Pons (tissue), 1 donor: Measurements from ENCODE around the gene ZNF784.

Experiments
- DNase-seq: peaks from one replicate; pipeline ENCODE4 v3.0.0-alpha.2; 2016; ENCODE audit warnings: low spot score

Gene ZNF784

GRCh38 chr19:55656552-55656951 lies 32.2 kb upstream of the ZNF784 start:
- no peak for DNase-seq

DNA sequence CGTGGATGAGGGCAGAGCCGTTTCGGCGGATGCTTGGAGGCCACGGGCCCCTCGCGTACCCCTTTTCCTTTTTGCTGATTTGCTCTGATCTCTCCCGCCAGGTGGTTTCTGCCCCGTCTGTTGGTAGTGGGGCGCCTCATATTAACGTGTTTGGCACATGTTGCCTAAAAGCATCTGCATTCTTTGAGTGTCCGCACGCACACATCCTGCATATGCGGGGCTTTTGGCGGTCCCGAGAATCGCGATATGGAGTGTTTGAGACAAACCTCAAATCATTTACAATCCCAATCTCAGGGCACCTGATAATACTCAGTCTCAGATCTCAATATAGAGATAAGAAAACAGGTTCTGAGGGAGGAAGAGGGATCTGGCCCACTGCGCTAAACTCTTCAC lies 31.3 kb upstream of the ZNF784 start:
- DNase-seq, result no peak

DNA sequence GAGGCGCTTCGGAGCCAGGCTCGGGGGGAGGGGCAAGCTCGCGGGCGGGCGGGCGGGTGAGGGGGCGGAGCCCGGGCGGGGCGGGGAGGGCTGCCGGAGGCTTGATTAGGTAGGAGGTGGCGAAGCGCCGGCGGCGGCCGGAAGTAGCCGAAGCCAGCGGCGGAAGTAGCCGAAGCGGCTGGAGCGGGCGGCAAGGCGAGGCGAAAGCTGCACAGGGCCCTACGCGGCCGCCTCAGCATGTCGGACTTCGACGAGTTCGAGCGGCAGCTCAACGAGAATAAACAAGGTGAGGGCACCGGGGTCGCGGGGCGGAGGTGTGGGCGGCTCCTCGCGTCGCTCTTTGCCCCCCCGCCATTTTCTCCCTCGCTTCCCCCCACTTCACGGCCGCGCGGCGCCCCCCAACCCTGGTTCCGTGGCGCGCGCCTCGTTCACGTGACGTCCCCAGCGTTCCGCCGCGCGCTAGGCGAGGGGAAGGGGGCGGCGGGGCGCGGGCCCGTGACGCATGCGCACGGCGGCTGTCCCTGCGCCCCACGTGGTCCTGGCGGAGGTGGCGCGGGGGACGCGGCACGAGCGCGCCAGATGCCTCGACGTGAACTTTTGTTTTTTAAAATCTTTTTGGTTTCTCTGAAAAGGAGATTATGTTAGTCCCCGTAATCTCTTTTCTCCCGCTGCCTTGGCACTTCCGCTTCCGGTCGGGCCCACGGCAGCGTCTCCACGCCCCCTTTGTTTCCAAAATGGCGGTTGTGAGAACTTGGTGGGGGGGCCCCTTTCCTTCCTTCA lies 30.7 kb upstream of the ZNF784 start, which contains the start of gene U2AF2:
TSS of gene U2AF2 (plus strand) at position 168 of the 780 bp plus-strand sequence. CDS start at position 238, 70 bp downstream.
- DNase-seq, result peak; percentile 59

DNA sequence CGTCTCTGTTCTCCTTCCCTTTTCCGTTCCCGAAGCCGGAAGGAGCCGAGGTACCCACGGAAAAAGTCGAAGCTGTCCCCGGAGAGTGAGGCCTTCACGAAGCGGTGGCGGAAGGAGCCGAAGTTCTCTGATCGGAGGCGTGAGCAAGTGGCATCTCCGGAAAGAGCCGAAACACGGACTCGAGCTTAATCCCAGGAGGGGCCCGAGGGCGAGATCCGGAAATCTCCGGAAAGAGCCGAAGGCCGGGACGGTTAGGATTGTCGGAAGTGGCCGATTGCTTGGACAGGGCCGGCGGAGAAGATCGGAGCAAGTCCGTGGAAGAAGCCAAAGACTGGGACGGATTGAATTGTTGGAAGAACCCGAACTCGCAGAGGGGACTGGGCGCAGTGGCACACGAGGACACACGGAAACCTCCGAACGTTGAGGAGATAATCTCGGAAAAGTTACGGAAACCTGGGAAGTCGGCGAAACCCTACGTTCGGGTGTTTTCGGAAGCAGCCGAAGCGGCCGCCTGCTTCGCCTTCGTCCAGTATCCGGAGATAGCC lies 30.0 kb upstream of the ZNF784 start:
- DNase-seq, result peak; percentile 100

DNA sequence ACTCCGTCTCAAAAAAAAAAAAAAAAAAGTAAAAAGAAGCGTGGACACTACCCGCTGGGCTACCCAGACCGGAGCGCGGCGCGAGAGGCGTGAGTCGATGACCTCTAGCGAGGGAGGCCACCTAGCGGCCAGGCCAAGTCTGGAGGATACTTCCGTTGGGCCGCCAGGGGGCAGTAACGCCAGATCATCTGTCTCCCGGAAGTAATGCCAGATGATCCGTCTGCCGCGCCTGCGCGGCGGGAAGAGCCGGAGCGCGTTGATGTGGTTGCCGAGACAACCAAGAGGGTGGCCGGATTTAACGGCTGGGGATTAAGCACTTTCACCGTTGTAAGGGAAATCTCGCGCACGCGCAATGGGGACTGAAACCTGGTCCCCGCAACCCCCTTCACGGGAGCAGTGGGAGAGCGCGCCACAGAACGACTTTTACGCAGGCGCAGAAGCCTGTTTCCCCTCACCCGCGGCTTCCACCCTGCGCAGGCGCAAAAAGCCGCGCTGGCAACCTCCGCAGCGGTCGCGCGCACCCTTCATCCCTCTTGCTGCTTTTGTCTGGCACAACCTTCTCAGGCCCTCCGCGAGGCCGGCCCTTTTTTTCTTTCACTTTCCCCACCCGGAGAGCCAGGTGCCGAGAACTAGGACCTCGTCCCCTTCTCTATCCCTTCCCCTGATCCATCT lies 29.4 kb upstream of the ZNF784 start:
- DNase-seq, result peak; percentile 99

GRCh38 chr19:55652311-55653128 lies 28.2 kb upstream of the ZNF784 start:
- DNase-seq, result no peak

DNA sequence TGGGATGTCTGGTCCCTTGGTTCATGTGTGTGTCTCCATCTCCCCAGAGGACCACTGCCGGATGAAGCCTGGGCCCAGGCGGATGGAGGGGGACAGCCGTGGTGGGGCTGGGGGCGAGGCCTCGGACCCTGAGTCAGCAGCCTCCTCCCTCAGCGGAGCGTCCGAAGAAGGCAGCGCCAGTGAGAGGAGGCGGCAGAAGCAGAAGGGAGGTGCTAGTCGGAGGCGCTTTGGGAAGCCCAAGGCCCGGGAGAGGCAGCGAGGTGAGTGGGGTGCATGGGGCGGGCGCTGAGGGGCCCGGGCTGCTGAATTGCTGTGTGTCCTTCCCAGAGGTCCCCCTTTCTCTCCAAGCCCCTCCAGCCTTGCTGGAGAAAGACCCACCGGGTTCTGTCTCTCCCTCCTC lies 26.9 kb upstream of the ZNF784 start:
- DNase-seq, result no peak

DNA sequence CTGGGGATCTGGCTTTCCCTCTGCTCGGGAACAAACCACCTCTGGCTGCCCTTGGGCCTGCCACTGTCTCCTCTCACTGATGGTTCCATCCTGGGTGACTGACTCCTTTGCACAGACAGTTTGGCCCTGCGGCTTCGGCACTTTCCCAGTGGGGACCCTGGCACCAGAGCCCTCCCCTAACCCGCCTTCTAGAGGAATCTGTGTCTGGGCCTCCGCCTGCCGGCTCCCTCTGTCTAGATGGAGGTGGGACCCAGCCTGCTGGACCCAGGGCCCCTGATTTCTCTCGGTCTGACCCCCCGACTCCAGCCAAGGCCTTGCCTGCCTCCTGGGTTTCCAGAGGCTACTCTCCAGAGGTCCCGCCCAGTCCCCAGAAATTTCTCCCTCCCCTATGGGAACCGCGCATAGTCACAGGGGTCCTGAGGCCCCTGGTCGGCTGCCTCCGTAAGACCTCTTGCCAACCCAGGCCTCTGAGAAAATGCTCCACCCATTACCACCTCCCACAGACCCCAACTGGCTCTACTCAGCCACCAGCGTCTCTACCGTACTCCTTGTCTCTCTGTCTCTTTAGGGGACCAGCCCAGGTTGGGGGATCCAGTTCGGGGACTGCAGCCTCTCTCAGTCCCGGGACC lies 26.4 kb upstream of the ZNF784 start:
- no peak for DNase-seq

DNA sequence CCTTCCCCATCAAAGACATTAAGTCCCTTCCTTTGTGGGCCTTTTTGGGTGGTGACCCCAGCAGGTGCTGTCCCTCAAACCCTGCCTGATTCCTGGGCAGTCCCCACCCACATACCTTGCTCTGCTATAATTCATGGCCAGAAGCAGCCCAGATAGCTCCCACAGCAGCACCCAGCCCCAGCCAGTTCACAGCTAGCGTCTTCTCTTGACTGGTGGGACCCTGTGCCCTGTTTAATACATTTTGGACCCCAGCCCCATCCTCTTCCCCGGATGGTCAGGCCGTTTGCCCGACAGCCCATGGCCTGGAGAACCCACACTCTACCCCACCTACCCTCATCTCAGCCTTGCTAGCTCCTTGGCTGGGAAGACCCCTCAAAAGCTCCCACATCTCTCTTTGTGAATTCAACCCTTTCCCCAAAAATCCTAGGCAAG lies 25.8 kb upstream of the ZNF784 start:
- DNase-seq, result no peak

DNA sequence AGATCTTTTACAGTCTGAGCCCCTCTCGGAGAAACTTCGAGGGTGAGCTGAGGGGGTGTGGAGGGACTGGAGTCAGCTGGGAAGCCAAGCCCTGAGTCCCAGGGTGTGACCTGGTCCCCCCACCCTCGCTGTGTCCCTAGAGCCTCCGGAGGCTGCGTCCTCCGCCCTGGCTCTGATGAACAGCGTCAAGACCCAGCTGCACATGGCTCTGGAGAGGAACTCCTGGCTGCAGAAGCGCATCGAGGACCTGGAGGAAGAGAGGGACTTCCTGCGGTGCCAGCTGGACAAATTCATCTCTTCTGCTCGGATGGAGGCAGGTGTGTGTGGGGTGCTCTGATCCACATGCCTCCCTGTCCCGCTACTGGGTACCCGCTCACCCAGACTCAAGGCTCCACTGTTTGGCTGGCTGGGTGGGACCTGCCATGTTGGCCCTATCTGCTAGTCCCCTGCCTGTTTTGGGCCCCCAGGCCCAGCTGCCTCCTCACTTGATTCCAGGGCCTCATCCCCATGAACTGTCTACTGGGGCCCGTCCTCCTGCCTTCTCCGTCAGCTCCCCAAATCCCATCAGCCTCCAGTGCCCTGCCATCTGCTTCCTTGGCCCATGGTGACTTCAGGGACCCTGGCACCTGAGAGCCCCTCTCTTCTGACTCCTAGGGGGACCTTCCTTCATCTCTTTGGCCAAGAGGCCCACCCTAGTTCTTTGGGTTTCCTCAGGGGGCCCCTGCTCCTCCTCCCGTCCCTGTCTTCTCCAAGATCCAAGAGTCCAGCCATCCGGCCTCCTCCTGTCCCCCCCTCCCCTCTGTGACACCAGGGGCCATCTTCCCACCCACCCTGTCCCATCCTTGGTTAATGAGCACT lies 25.1 kb upstream of the ZNF784 start:
- DNase-seq, result no peak

DNA sequence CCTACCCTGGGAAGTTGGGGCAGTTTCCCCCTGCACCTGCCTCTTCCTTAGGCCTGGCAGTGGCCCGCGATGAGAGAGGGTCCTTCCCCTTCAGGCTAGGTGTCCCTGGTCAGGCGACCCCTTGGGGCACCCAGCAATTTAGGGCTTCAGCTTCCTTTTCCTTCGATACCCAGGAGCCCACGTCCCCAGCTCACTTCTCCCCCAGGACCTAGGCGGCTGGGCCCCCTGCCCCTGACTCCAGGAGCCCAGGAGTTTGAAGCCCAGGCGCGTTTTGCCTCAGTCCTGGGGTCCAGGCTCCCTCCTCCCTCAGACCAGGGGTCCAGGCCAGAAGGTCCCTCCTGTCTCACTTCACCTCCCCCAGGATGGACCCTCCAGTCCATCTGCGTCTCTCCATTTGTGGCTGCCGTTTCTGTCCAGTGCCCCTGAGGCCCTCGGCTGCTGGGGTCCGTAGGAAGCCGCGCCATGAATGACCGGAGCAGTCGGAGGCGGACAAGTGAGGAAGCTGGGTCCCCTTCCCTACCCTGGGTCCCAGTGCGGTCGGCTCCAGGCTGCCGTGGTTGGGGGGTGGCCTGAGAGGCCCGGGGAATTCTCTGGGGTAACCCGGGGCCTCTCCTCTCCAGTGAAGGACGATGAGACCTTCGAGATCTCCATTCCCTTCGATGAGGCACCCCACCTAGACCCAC lies 24.4 kb upstream of the ZNF784 start:
- DNase-seq, result no peak

GRCh38 chr19:55647732-55648584 lies 23.6 kb upstream of the ZNF784 start, which contains the start of gene CCDC106:
Gene CCDC106 (plus strand): TSS chr19:55648212. CDS start chr19:55649047, 835 bp downstream.
- no peak for DNase-seq

DNA sequence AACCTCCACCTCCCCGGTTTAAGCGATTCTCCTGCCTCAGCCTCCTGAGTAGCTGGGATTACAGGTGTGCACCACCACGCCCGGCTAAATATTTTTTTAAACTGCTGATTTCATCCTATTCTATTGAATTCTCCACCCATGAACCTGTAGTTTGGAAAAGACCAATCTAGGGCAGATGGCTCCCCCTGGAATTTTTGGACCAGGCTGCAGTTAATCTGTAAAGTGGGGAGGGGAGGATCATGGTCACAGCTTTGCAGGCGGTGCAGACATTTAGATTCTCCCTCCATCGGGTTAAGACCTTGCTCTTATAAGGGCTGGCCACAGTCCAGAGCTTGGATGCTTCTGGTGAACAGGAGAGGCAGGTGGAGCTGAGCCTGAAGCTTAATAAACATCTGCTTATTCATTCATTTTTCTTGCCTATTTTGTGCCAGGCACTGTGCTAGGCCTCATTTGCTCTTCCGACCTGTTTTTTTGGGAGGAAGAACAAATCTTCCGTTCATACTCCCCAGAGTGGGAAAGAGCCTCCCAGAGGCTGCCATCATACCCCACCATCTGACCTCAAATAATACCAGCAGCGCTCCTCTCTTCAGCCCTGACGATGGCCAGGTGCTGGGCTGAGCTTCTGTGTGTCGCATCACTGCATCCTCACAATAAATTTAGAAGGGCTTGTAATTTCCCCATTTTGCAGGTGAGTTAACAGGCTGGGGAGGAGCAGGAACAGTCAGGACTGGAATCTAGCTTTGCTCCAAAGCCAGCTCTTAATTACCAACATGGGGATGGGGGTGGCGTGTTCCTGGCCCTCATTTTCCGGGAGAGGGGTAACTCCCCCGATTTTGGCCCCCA lies 22.7 kb upstream of the ZNF784 start:
- no peak for DNase-seq

DNA sequence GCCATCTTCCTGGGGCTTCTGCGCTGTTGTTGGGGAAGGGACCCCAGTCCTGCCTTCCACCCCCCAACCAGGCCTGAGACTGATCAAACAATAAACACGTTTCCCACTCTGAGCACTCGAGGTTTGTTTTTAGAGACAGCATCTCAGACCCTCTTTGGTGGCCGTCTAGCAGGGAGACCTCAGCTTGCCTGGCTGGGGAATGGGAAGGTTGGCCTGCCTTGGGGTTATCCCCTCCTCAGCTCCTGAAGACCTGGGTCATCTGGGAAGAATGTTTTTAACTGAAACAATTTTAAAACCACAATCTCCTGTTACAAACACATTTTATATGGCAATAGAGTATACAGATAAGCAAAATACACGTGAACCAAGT lies 21.1 kb upstream of the ZNF784 start:
- DNase-seq, result no peak

DNA sequence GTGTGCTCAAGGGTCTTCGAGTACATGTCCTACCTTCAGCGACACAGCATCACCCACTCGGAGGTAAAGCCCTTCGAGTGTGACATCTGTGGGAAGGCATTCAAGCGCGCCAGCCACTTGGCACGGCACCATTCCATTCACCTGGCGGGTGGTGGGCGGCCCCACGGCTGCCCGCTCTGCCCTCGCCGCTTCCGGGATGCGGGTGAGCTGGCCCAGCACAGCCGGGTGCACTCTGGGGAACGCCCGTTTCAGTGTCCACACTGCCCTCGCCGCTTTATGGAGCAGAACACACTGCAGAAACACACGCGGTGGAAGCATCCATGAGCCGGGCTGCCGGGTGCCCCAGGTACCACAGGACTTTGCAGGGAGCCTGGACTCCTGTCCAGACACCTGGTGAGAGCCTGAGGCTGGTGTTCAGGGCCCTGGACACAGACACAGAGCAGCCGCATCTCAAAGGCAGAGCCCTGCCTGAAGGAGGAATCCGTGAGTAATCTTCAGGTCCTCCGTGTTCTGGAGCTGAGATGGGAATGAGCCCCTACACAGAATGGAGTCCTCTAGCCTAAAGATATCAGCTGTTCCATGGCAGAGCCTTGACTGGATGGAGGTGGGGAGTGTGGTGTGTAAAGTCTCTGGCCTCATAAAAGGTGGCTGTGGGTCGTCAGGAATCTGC lies 20.6 kb upstream of the ZNF784 start:
- DNase-seq, result no peak

- DNase-seq, result no peak
Measured at GRCh38 chr19:55644191-55644833, 19.9 kb upstream of the ZNF784 start.

GRCh38 chr19:55643887-55644176 lies 19.5 kb upstream of the ZNF784 start:
- DNase-seq, result no peak
